RWPE1 (cell line): ENCODE results near the gene PPP6R3.

ENCODE experiments used
- CTCF ChIA-PET: fragments of 350-600 bp; sonication (Branson Sonifier 250); formaldehyde crosslinking; extraction: SDS; loops from one replicate; lab custom pipeline; 2021; lab: Yijun Ruan, JAX
- POLR2A ChIA-PET: fragments of 400-600 bp; formaldehyde crosslinking; extraction: SDS; loops from one replicate; lab custom pipeline; 2020; ENCODE audit warnings: antibody characterized with exemption; ENCODE audit not compliant: low non-redundant PET; lab: Yijun Ruan, JAX
- DNase-seq: peaks from one replicate; pipeline ENCODE4 v3.0.0; 2012; ENCODE audit warnings: low spot score
- H3K27ac ChIP-seq: fragments of 450-650 bp; 2 replicates; pipeline ENCODE4 v1.5.1; 2017
- TF ChIP-seq, protein P1 (sequence below): fragments of 450-650 bp; conservative IDR thresholded peaks from 2 replicates; pipeline ENCODE4 v1.5.1; 2017; ENCODE audit warnings: low read depth, mild to moderate bottlenecking

The PPP6R3 gene

DNA sequence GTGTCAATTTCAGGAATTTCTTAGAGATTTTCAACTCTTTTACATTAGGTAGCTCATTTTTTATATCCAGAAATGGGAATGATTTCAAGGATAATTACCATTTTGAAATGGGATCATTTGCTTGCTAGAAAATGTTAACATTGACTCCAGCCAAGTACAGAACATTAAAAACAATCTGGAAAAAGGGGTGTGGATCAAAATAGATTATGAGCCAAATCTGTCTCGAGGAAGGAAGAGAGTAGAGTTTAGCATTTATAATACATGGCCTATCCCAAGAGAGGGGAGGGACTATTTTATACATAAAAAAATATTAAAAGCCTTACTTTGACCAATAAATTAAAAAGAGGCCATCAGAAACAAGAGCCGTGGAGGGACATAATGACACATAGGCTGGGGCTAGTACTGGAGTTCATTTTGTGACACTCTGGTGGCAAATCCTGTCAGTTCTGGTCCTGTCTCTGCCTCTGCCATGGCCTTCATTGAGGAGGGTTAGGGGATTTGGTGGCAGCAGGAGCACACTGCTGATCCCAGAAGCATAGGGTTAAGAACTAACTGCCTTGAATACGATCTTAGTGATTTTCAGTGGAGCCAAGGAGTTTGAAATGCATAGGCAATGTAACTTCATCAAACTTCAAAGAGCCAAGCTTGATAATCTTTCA is 20.4 kb downstream of the PPP6R3 start:
- POLR2A ChIA-PET = no interaction called here
- CTCF ChIA-PET = no interaction called here
- no peak for DNase-seq
- H3K27ac ChIP-seq = no peak overlapping the region
- TF ChIP-seq, protein P1, sequence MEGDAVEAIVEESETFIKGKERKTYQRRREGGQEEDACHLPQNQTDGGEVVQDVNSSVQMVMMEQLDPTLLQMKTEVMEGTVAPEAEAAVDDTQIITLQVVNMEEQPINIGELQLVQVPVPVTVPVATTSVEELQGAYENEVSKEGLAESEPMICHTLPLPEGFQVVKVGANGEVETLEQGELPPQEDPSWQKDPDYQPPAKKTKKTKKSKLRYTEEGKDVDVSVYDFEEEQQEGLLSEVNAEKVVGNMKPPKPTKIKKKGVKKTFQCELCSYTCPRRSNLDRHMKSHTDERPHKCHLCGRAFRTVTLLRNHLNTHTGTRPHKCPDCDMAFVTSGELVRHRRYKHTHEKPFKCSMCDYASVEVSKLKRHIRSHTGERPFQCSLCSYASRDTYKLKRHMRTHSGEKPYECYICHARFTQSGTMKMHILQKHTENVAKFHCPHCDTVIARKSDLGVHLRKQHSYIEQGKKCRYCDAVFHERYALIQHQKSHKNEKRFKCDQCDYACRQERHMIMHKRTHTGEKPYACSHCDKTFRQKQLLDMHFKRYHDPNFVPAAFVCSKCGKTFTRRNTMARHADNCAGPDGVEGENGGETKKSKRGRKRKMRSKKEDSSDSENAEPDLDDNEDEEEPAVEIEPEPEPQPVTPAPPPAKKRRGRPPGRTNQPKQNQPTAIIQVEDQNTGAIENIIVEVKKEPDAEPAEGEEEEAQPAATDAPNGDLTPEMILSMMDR = no peak

DNA sequence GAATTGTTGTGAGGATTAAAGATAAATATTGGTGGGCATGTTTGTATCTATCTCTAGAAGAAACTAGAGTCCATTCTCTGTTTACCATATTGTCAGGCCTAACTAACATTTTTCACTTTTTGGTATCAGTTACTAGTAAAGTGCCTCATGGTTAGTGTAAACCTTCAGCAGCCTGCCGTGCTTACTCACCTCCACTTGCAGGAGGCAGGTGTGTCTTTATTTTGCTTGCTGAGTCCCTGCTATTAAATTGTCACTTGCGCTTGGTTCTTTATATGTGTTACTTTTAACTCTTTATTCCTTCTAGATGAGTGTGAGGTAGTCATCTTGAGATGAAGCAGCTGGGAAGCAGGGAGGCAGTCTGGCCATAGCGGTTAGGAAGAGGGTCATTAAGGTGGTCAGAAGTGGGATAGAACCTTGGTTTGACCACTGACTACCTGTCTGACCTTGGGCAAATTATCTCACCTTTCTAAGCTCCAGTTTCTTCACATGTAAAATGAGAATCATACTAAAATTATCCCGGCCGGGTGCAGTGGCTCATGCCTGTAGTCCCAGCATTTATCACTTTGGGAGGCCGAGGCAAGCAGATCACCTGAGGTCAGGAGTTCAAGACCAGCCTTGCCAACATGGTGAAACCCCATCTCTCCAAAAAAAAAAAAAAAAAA is 21.2 kb downstream of the PPP6R3 start:
- TF ChIP-seq, protein P1 = no peak
- H3K27ac ChIP-seq = no peak overlapping the region
- ChIA-PET CTCF (no interaction called here), POLR2A (no interaction called here)
- DNase-seq = no peak

DNA sequence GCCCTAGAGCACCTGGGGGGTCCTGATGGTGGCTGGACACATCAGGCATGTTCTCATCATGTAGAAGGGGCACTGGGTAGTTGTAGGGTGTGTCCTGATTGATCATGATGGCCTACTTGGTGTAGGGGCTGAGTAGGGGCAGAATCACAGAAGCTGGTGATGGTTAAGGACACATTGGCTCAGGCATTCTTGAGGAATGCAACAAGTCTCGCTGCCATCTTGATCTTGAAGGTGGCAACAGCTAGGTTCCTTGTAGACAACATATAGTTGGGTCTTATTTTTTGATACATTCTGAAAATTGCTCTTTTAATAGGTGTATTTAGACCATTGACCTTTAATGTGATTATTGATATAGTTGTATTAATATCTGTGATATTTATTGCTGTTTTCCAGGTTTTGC is 28.1 kb downstream of the PPP6R3 start:
- no peak for DNase-seq
- CTCF ChIA-PET = interaction anchor here (0.7 kb wide), 1 partner anchor 21 kb away, joined by 3 read pairs; no protein-coding TSS in a partner anchor
- no peak overlapping the region for H3K27ac ChIP-seq
- POLR2A ChIA-PET = no interaction called here
- TF ChIP-seq, protein P1 = no peak

DNA sequence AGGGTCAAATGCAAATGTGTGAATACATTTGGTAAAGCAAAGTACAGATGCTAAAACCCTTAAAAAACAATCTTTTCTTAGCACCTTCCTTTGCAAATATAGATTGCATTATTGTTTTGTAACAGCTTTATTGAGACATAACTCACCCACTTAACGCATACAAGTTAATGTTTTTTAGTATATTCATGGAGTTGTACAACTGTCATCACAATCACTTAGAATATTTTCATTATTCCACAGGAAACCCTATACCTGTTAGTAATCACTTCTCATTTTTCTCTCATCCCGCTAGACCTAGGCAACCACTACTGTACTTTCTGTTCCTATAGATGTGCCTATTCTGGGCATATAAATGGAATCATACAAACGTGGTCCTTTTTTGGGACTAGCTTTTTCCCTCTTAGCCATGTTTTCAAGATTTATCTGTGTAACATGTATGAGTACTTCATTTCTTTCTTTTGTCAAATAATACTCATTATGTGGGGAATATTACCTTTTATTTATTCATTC is 34.7 kb downstream of the PPP6R3 start:
- ChIA-PET CTCF (interaction anchor here (0.6 kb wide), 1 partner anchor 976 kb away, joined by 8 read pairs; no protein-coding TSS in a partner anchor), POLR2A (no interaction called here)
- H3K27ac ChIP-seq = no peak overlapping the region
- TF ChIP-seq, protein P1 = no peak
- no peak for DNase-seq

DNA sequence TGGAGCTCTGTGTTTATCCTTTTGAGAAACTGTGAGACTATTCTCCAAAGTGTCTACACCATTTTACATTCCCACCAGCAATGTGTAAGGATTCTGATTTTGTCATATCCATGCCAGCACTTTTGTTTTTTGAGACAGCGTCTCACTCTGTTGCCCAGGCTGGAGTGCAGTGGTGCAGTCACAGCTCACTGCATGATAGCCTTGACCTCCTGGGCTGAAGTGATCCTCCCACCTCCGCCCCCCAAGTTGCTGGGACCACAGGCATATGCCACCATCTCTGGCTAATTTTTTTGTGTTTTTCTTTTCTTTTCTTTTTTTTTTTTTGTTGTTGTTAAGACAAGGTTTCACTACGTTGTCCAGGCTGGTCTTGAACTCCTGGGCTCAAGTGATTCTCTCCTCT is 35.3 kb downstream of the PPP6R3 start:
- CTCF ChIA-PET = interaction anchor here (0.6 kb wide), 1 partner anchor 976 kb away, joined by 8 read pairs; no protein-coding TSS in a partner anchor

DNA sequence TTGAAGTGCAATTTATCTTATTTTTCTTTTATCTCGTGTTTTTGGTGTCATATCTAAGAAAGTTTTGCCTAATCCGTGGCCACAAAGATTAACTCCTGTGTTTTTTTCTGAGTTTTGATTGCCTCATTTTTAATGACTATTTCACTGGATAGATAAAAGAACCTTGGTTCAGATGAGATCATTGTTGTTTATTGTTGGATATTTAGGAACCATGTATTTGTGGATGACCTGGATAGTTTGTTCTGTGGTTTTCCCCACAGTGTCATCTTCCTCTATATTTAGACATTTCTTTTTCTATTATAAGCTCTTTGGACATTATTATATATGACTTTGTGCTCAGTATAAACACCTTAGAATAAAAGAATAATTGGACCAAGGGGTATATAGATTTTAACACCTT is 37.2 kb downstream of the PPP6R3 start:
- no peak for DNase-seq
- H3K27ac ChIP-seq = no peak overlapping the region
- POLR2A ChIA-PET = no interaction called here
- CTCF ChIA-PET = no interaction called here
- TF ChIP-seq, protein P1 = no peak

More for the DNA sequence above, 35.3 kb downstream of the PPP6R3 start:
- TF ChIP-seq, protein P1 = no peak
- H3K27ac ChIP-seq = no peak overlapping the region
- no peak for DNase-seq
- POLR2A ChIA-PET = no interaction called here
